Stimulated activated CD8-positive, alpha-beta memory T cell treated with anti-CD3 and anti-CD28 coated beads, Interleukin-15, amount 100 ng/mL, for 24 hours (primary cell): ENCODE measurements around the gene BLOC1S6.
A peak's percentile ranks its signal among the peaks of the same experiment; 100 is the strongest.

ENCODE experiments used
- DNase-seq: peaks from one replicate; pipeline ENCODE4 v3.0.0-alpha.2; 2020; ENCODE audit warnings: low read depth

The BLOC1S6 gene

GRCh38 chr15:45588219-45588875, 1.2 kb downstream of the BLOC1S6 start:
- no peak for DNase-seq

- DNase-seq: no peak
These were observed 2.1 kb downstream of the BLOC1S6 start for GRCh38 chr15:45589256-45589655.

GRCh38 chr15:45594319-45594718, 7.1 kb downstream of the BLOC1S6 start:
- DNase-seq: no peak

- no peak for DNase-seq
These were observed 7.8 kb downstream of the BLOC1S6 start for GRCh38 chr15:45594835-45595530.

- DNase-seq: no peak
These were observed 16.7 kb downstream of the BLOC1S6 start for GRCh38 chr15:45603881-45604280.

- DNase-seq: no peak
These were observed 17.1 kb downstream of the BLOC1S6 start for GRCh38 chr15:45604326-45604725.

GRCh38 chr15:45606413-45606812, 19.2 kb downstream of the BLOC1S6 start:
- no peak for DNase-seq

- no peak for DNase-seq
These were observed 19.7 kb downstream of the BLOC1S6 start for GRCh38 chr15:45606841-45607240.

GRCh38 chr15:45611305-45611704, 24.1 kb downstream of the BLOC1S6 start:
- DNase-seq: no peak

GRCh38 chr15:45612790-45613415, 25.7 kb downstream of the BLOC1S6 start:
- no peak for DNase-seq

- no peak for DNase-seq
These were observed 29.7 kb downstream of the BLOC1S6 start for GRCh38 chr15:45616901-45617323.

- no peak for DNase-seq
These were observed 31.6 kb downstream of the BLOC1S6 start for GRCh38 chr15:45618813-45619212.

GRCh38 chr15:45628136-45628535, 41.0 kb downstream of the BLOC1S6 start:
- DNase-seq: no peak

- no peak for DNase-seq
These were observed 43.9 kb downstream of the BLOC1S6 start for GRCh38 chr15:45630917-45631691.

GRCh38 chr15:45631776-45632175, 44.6 kb downstream of the BLOC1S6 start:
- DNase-seq: no peak

- DNase-seq: peak; percentile 35
These were observed 47.4 kb downstream of the BLOC1S6 start, which contains the start of gene SQOR for GRCh38 chr15:45634432-45635190. TSS of gene SQOR (plus strand) at chr15:45635029. CDS start at chr15:45658924, 23,895 bp downstream.

GRCh38 chr15:45635191-45635638, 48.0 kb downstream of the BLOC1S6 start:
- peak; percentile 29 for DNase-seq

GRCh38 chr15:45635763-45636292, 48.6 kb downstream of the BLOC1S6 start:
- no peak for DNase-seq

GRCh38 chr15:45637141-45637540, 50.0 kb downstream of the BLOC1S6 start:
- DNase-seq: no peak

GRCh38 chr15:45637552-45638033, 50.4 kb downstream of the BLOC1S6 start:
- DNase-seq: no peak

GRCh38 chr15:45640616-45641015, 53.4 kb downstream of the BLOC1S6 start:
- no peak for DNase-seq
